Omental fat pad (tissue), 4 donors: ENCODE data around the gene PPP2R2D. TPM values are rescaled to one million over a fixed set of nuclear protein-coding genes. Genes with fewer than 3 reads are reported as not detected.

Experiments used
- ATAC-seq: fragments of 150-250 bp; one replicate; pipeline ENCODE4 v1.9.1; 2016; ENCODE audit warnings: mild to moderate bottlenecking, moderate library complexity; ENCODE audit not compliant: low FRiP score
- DNase-seq: peaks from one replicate; pipeline ENCODE4 v3.0.0-alpha.2; 2019; ENCODE audit warnings: low spot score
- CTCF ChIP-seq, 3 donors: fragments of 450-650 bp; IDR thresholded peaks; one replicate each; pipeline ENCODE4 v1.5.1; 2016 to 2017; ENCODE audit warnings: antibody characterized with exemption in 3 of 3, mild to moderate bottlenecking in 3 of 3, moderate library complexity in 2 of 3
- total RNA-seq, 4 donors: library from RNA; depleted of rRNA; stranded (reverse); fragments of >200 nt; gene quantifications; one replicate each; pipeline ENCODE4 v1.1.0, GENCODE V29; 2016

The PPP2R2D gene
- total RNA-seq, 4 donors from 2014 or later, result 25.0 to 33.7 (median 28.7) TPM

GRCh38 chr10:131908151-131908550, 7.3 kb downstream of the PPP2R2D start:
- TF ChIP-seq CTCF (IDR thresholded peaks at IDR 0.05), result no peak
- ATAC-seq, result no peak
- no peak for DNase-seq

- ATAC-seq (no peak), DNase-seq (no peak)
- no peak for TF ChIP-seq CTCF (IDR thresholded peaks at IDR 0.05)
Observed at GRCh38 chr10:131909014-131909808, 8.4 kb downstream of the PPP2R2D start.

GRCh38 chr10:131909929-131910328, 9.1 kb downstream of the PPP2R2D start:
- ATAC-seq, result no peak
- no peak for TF ChIP-seq CTCF (IDR thresholded peaks at IDR 0.05)
- no peak for DNase-seq

- DNase-seq (no peak), ATAC-seq (no peak)
- TF ChIP-seq CTCF (IDR thresholded peaks at IDR 0.05), result no peak
Observed at GRCh38 chr10:131910663-131911314, 10.0 kb downstream of the PPP2R2D start.

GRCh38 chr10:131911451-131911850, 10.6 kb downstream of the PPP2R2D start:
- DNase-seq (no peak), ATAC-seq (no peak)
- TF ChIP-seq CTCF (IDR thresholded peaks at IDR 0.05), result no peak

GRCh38 chr10:131912620-131913019, 11.8 kb downstream of the PPP2R2D start:
- DNase-seq (no peak), ATAC-seq (no peak)
- no peak for TF ChIP-seq CTCF (IDR thresholded peaks at IDR 0.05)

- ATAC-seq (no peak), DNase-seq (no peak)
- no peak for TF ChIP-seq CTCF (IDR thresholded peaks at IDR 0.05)
Observed at GRCh38 chr10:131915484-131915883, 14.7 kb downstream of the PPP2R2D start.
